Neural cell (in vitro differentiated cells): Measurements from ENCODE around the gene KRTCAP2. TPM values are rescaled to one million over a fixed set of nuclear protein-coding genes. Genes with fewer than 3 reads are reported as not detected.

Source experiments
- H2AFZ ChIP-seq: fragments of 200-600, 300-800 bp; sonication (generic), shearing (Covaris generic); 2 replicates; pipeline ENCODE4 v1.6.0; 2014; ENCODE audit warnings: low read depth, mild to moderate bottlenecking, antibody characterized with exemption, low read length, moderate library complexity
- H3F3A ChIP-seq: fragments of 200-600 bp; shearing (Covaris generic); 2 replicates; pipeline ENCODE4 v1.6.1; 2016; ENCODE audit warnings: mild to moderate bottlenecking, moderate library complexity, mixed read lengths, antibody characterized with exemption, low read length; ENCODE audit not compliant: insufficient read depth, poor library complexity, severe bottlenecking
- H3K27ac ChIP-seq: fragments of 200-600, 300-800 bp; sonication (generic), shearing (Covaris generic); 2 replicates; pipeline ENCODE4 v1.5.1; 2014; ENCODE audit warnings: mild to moderate bottlenecking, low read length, moderate library complexity
- H3K27me3 ChIP-seq: fragments of 300-800, 200-600 bp; sonication (generic), shearing (Covaris generic); 2 replicates; pipeline ENCODE4 v1.6.0; 2014; ENCODE audit warnings: mild to moderate bottlenecking, low read depth, low read length, moderate library complexity; ENCODE audit not compliant: insufficient read depth
- H3K36me3 ChIP-seq: fragments of 300-800, 200-600 bp; sonication (generic), shearing (Covaris generic); 2 replicates; pipeline ENCODE4 v1.5.1; 2014; ENCODE audit warnings: mild to moderate bottlenecking, antibody characterized with exemption, low read length, moderate library complexity; ENCODE audit not compliant: insufficient read depth
- H3K4me2 ChIP-seq: fragments of 300-800, 200-600 bp; sonication (generic), shearing (Covaris generic); 2 replicates; pipeline ENCODE4 v1.6.0; 2014; ENCODE audit warnings: mild to moderate bottlenecking, low read length
- H3K4me3 ChIP-seq: fragments of 300-800, 200-600 bp; sonication (generic), shearing (Covaris generic); 2 replicates; pipeline ENCODE4 v1.5.1; 2014; ENCODE audit warnings: mild to moderate bottlenecking, low read length, moderate library complexity
- H3K79me2 ChIP-seq: fragments of 200-600 bp; shearing (Covaris generic); replicated peaks from 2 replicates; pipeline ENCODE4 v1.6.0; 2014; ENCODE audit warnings: mild to moderate bottlenecking, low read length, moderate library complexity; ENCODE audit not compliant: insufficient read depth
- H3K9ac ChIP-seq: fragments of 300-800, 200-600 bp; sonication (generic), shearing (Covaris generic); 2 replicates; pipeline ENCODE4 v1.6.1; 2016; ENCODE audit warnings: mild to moderate bottlenecking, low read length, mixed read lengths
- H3K9me2 ChIP-seq: fragments of 200-600 bp; shearing (Covaris generic); 2 replicates; pipeline ENCODE4 v1.6.1; 2016; ENCODE audit warnings: mild to moderate bottlenecking, low read length, mixed read lengths; ENCODE audit not compliant: insufficient read depth
- H3K9me3 ChIP-seq: fragments of 200-600, 300-800 bp; sonication (generic), shearing (Covaris generic); 2 replicates; pipeline ENCODE4 v1.6.1; 2016; ENCODE audit warnings: mild to moderate bottlenecking, mixed run types, low read length, moderate library complexity, mixed read lengths
- H4K20me1 ChIP-seq: fragments of 200-600 bp; shearing (Covaris generic); 2 replicates; pipeline ENCODE4 v1.6.1; 2016; ENCODE audit warnings: mild to moderate bottlenecking, mixed run types; ENCODE audit not compliant: insufficient read depth
- CTCF ChIP-seq: fragments of 450-650 bp; IDR thresholded peaks from 2 replicates; pipeline ENCODE4 v1.5.1; 2014; ENCODE audit warnings: antibody characterized with exemption, mild to moderate bottlenecking, moderate library complexity; ENCODE audit not compliant: poor library complexity, severe bottlenecking
- EP300 ChIP-seq: fragments of 450-650 bp; conservative IDR thresholded peaks from 2 replicates; pipeline ENCODE4 v1.6.1; 2014; ENCODE audit warnings: antibody characterized with exemption, mild to moderate bottlenecking, moderate library complexity; ENCODE audit not compliant: poor library complexity, severe bottlenecking
- EZH2 ChIP-seq: fragments of 200-600, 300-800 bp; shearing (Covaris generic), sonication (generic); IDR thresholded peaks from 2 replicates; pipeline ENCODE4 v1.6.1; 2014; ENCODE audit warnings: antibody characterized with exemption, low read length, borderline replicate concordance, mild to moderate bottlenecking; ENCODE audit not compliant: insufficient read depth, poor library complexity, severe bottlenecking
- MXI1 ChIP-seq: fragments of 450-650 bp; conservative IDR thresholded peaks from 2 replicates; pipeline ENCODE4 v1.6.1; 2014; ENCODE audit warnings: antibody characterized with exemption, mild to moderate bottlenecking; ENCODE audit not compliant: poor library complexity, severe bottlenecking
- POLR2AphosphoS5 ChIP-seq: IDR thresholded peaks from 2 replicates; pipeline ENCODE4 v1.6.1; 2012
- RAD21 ChIP-seq: fragments of 450-650 bp; conservative IDR thresholded peaks from 2 replicates; pipeline ENCODE4 v1.6.1; 2014; ENCODE audit warnings: antibody characterized with exemption, mild to moderate bottlenecking, moderate library complexity
- SMC3 ChIP-seq: fragments of 450-650 bp; conservative IDR thresholded peaks from 2 replicates; pipeline ENCODE4 v1.6.1; 2014; ENCODE audit warnings: antibody characterized with exemption, mild to moderate bottlenecking, moderate library complexity; ENCODE audit not compliant: poor library complexity
- TAF1 ChIP-seq: IDR thresholded peaks from 2 replicates; pipeline ENCODE4 v1.6.1; 2012; ENCODE audit warnings: low read depth
- polyA plus RNA-seq: library from polyadenylated mRNA; depleted of rRNA; stranded (reverse); fragments of >200 nt; gene quantifications from 2 replicates; pipeline ENCODE4 v1.2.3, GENCODE V29; 2014
- TF ChIP-seq, protein P1 (sequence below): IDR thresholded peaks from 2 replicates; pipeline ENCODE4 v1.6.1; 2012; ENCODE audit warnings: borderline replicate concordance

The KRTCAP2 gene
- polyA plus RNA-seq, 1 donor from 2014 or later: 175 TPM

DNA sequence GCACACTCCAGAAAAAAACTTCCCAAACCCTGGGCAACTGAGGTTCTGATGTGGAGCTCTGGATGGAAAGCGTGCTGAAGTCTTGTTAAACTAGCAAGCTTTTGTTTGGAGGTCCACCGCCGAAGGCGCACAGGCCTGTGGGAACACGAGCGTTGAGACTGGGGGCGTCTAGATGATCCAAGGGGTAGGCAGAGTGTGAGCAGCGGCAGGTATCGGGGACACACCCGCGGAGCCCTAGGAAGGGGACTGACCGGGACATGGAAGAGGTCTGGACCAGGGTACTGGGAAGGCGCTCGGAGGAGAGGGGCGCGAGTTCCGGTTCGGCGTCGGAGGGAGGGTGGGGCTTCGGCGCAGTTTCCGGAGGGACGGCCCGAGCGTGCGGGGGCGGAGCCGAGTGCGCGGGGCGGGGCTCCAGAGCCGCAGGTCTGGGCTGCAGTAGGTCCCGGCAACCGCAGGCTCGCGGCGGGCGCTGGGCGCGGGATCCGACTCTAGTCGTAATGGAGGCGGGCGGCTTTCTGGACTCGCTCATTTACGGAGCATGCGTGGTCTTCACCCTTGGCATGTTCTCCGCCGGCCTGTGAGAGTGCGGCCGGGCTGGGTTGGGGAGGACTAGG, 37.6 kb downstream of the KRTCAP2 start, which contains the start of gene SLC50A1:
TSS of gene SLC50A1 (plus strand) at position 438 of the 614 bp plus-strand sequence. CDS start at position 498, 60 bp downstream.
- Histone ChIP-seq H3K36me3 (no peaks in the 10 kb centered on the region), H3K4me2 (peak within 1 kb of the TSS; percentile 83), H3K79me2 (peaks cover 10% of the 10 kb centered on the region), H3K9me2 (no peaks in the 10 kb centered on the region), H3K27ac (peak within 1 kb of the TSS; percentile 96), H2AFZ (peak within 1 kb of the TSS; percentile 89), H3K4me3 (peak within 1 kb of the TSS; percentile 76), H4K20me1 (no peaks in the 10 kb centered on the region), H3F3A (no peaks in the 10 kb centered on the region), H3K9me3 (no peaks in the 10 kb centered on the region), H3K27me3 (no peaks in the 10 kb centered on the region), H3K9ac (peak within 1 kb of the TSS; percentile 95)
- TF ChIP-seq MXI1 (peak; percentile 87), CTCF (peak; percentile 70), TAF1 (peak; percentile 80), SMC3 (peak; percentile 11), POLR2AphosphoS5 (peak; percentile 92), RAD21 (no peak), EP300 (no peak), EZH2 (no peak)
- TF ChIP-seq, protein P1, sequence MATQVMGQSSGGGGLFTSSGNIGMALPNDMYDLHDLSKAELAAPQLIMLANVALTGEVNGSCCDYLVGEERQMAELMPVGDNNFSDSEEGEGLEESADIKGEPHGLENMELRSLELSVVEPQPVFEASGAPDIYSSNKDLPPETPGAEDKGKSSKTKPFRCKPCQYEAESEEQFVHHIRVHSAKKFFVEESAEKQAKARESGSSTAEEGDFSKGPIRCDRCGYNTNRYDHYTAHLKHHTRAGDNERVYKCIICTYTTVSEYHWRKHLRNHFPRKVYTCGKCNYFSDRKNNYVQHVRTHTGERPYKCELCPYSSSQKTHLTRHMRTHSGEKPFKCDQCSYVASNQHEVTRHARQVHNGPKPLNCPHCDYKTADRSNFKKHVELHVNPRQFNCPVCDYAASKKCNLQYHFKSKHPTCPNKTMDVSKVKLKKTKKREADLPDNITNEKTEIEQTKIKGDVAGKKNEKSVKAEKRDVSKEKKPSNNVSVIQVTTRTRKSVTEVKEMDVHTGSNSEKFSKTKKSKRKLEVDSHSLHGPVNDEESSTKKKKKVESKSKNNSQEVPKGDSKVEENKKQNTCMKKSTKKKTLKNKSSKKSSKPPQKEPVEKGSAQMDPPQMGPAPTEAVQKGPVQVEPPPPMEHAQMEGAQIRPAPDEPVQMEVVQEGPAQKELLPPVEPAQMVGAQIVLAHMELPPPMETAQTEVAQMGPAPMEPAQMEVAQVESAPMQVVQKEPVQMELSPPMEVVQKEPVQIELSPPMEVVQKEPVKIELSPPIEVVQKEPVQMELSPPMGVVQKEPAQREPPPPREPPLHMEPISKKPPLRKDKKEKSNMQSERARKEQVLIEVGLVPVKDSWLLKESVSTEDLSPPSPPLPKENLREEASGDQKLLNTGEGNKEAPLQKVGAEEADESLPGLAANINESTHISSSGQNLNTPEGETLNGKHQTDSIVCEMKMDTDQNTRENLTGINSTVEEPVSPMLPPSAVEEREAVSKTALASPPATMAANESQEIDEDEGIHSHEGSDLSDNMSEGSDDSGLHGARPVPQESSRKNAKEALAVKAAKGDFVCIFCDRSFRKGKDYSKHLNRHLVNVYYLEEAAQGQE: peak; percentile 18

GRCh38 chr1:155134880-155135414, 38.2 kb downstream of the KRTCAP2 start:
- H3K4me3 ChIP-seq: peak overlapping the region; percentile 76
- TF ChIP-seq, protein P1: no peak
- TF ChIP-seq CTCF: no peak
- TF ChIP-seq TAF1: no peak
- TF ChIP-seq SMC3: no peak
- TF ChIP-seq EZH2: no peak
- no peak for TF ChIP-seq MXI1
- TF ChIP-seq POLR2AphosphoS5: no peak
- TF ChIP-seq EP300: no peak
- TF ChIP-seq RAD21: no peak
- H3K9me2 ChIP-seq: no peaks in the 10 kb centered on the region
- H2AFZ ChIP-seq: peak overlapping the region; percentile 89
- H4K20me1 ChIP-seq: no peaks in the 10 kb centered on the region
- H3K79me2 ChIP-seq: peaks cover 10% of the 10 kb centered on the region
- peak overlapping the region; percentile 96 for H3K27ac ChIP-seq
- H3K9ac ChIP-seq: peak overlapping the region; percentile 95
- H3F3A ChIP-seq: no peaks in the 10 kb centered on the region
- peak overlapping the region; percentile 83 for H3K4me2 ChIP-seq
- no peaks in the 10 kb centered on the region for H3K27me3 ChIP-seq
- H3K36me3 ChIP-seq: no peaks in the 10 kb centered on the region
- no peaks in the 10 kb centered on the region for H3K9me3 ChIP-seq
